Parathyroid adenoma (tissue), 2 donors: Measurements from ENCODE around the gene GMCL1.
A peak's percentile ranks its signal among the peaks of the same experiment; 100 is the strongest.

Experiments
- H2AFZ ChIP-seq: fragments of 300-600 bp; sonication (generic); one replicate; pipeline ENCODE4 v1.7.0; 2017; ENCODE audit warnings: antibody characterized with exemption, mild to moderate bottlenecking
- H3K27ac ChIP-seq: fragments of 300-600 bp; sonication (generic); one replicate; pipeline ENCODE4 v1.7.0; 2017
- H3K27me3 ChIP-seq: fragments of 300-600 bp; sonication (generic); one replicate; pipeline ENCODE4 v1.7.0; 2017; ENCODE audit warnings: low read length; ENCODE audit not compliant: control insufficient read depth, insufficient read depth
- H3K36me3 ChIP-seq: fragments of 300-600 bp; sonication (generic); one replicate; pipeline ENCODE4 v1.7.0; 2017; ENCODE audit warnings: low read length; ENCODE audit not compliant: control insufficient read depth, insufficient read depth
- H3K4me1 ChIP-seq: fragments of 300-600 bp; sonication (generic); one replicate; pipeline ENCODE4 v1.7.0; 2017; ENCODE audit warnings: control low read depth
- H3K4me2 ChIP-seq: fragments of 300-600 bp; sonication (generic); one replicate; pipeline ENCODE4 v1.7.0; 2017; ENCODE audit warnings: low read length
- H3K4me3 ChIP-seq: fragments of 300-600 bp; sonication (generic); one replicate; pipeline ENCODE4 v1.7.0; 2017; ENCODE audit warnings: low read depth, low read length
- H3K79me2 ChIP-seq: fragments of 300-600 bp; sonication (generic); one replicate; pipeline ENCODE4 v1.7.0; 2017; ENCODE audit warnings: control low read depth
- H3K9ac ChIP-seq: fragments of 300-600 bp; sonication (generic); one replicate; pipeline ENCODE4 v1.7.0; 2017; ENCODE audit warnings: mild to moderate bottlenecking
- H3K9me3 ChIP-seq: fragments of 300-600 bp; sonication (generic); one replicate; pipeline ENCODE4 v1.7.0; 2017; ENCODE audit warnings: low read length; ENCODE audit not compliant: control insufficient read depth
- CTCF ChIP-seq: fragments of 300-600 bp; sonication (generic); IDR thresholded peaks from one replicate; pipeline ENCODE4 v1.7.0; 2017; ENCODE audit warnings: antibody characterized with exemption, mild to moderate bottlenecking
- donor health status: primary hyperparathyroidism.

The GMCL1 gene

GRCh38 chr2:69790601-69790959 lies 38.9 kb upstream of the GMCL1 start:
- H3K27me3 ChIP-seq, result no peaks in the 10 kb centered on the region
- peak overlapping the region; percentile 36 for H2AFZ ChIP-seq
- H3K4me3 ChIP-seq, result no peak overlapping the region
- H3K4me1 ChIP-seq, result peaks cover 34% of the 10 kb centered on the region
- H3K79me2 ChIP-seq, result peaks cover 7% of the 10 kb centered on the region
- H3K9ac ChIP-seq, result no peak overlapping the region
- TF ChIP-seq CTCF, result no peak
- H3K9me3 ChIP-seq, result no peaks in the 10 kb centered on the region
- peak overlapping the region; percentile 49 for H3K27ac ChIP-seq
- H3K36me3 ChIP-seq, result no peaks in the 10 kb centered on the region
- H3K4me2 ChIP-seq, result no peak overlapping the region

- TF ChIP-seq CTCF, result no peak
- Histone ChIP-seq H3K4me1 (peaks cover 32% of the 10 kb centered on the region), H3K79me2 (peaks cover 5% of the 10 kb centered on the region), H3K9me3 (no peaks in the 10 kb centered on the region), H2AFZ (peak overlapping the region; percentile 36), H3K27ac (peak overlapping the region; percentile 49), H3K9ac (no peak overlapping the region), H3K36me3 (no peaks in the 10 kb centered on the region), H3K27me3 (no peaks in the 10 kb centered on the region), H3K4me3 (no peak overlapping the region), H3K4me2 (no peak overlapping the region)
Measured at GRCh38 chr2:69791045-69791444, 38.4 kb upstream of the GMCL1 start.

- H2AFZ ChIP-seq, result no peak overlapping the region
- H3K4me2 ChIP-seq, result no peak overlapping the region
- H3K9ac ChIP-seq, result no peak overlapping the region
- H3K4me1 ChIP-seq, result peaks cover 33% of the 10 kb centered on the region
- no peaks in the 10 kb centered on the region for H3K27me3 ChIP-seq
- no peak overlapping the region for H3K4me3 ChIP-seq
- H3K9me3 ChIP-seq, result no peaks in the 10 kb centered on the region
- TF ChIP-seq CTCF, result no peak
- H3K27ac ChIP-seq, result peak overlapping the region; percentile 30
- H3K79me2 ChIP-seq, result peaks cover 5% of the 10 kb centered on the region
- H3K36me3 ChIP-seq, result no peaks in the 10 kb centered on the region
Measured at GRCh38 chr2:69796174-69796573, 33.3 kb upstream of the GMCL1 start.

GRCh38 chr2:69797235-69797634 lies 32.2 kb upstream of the GMCL1 start:
- no peak overlapping the region for H3K4me3 ChIP-seq
- H3K9ac ChIP-seq, result no peak overlapping the region
- no peak for TF ChIP-seq CTCF
- H2AFZ ChIP-seq, result no peak overlapping the region
- no peaks in the 10 kb centered on the region for H3K27me3 ChIP-seq
- H3K36me3 ChIP-seq, result no peaks in the 10 kb centered on the region
- H3K9me3 ChIP-seq, result no peaks in the 10 kb centered on the region
- H3K4me2 ChIP-seq, result peak overlapping the region; percentile 36
- H3K79me2 ChIP-seq, result peaks cover 5% of the 10 kb centered on the region
- H3K4me1 ChIP-seq, result peaks cover 40% of the 10 kb centered on the region
- H3K27ac ChIP-seq, result no peak overlapping the region

GRCh38 chr2:69797836-69798289 lies 31.6 kb upstream of the GMCL1 start:
- H3K4me1 ChIP-seq, result peaks cover 40% of the 10 kb centered on the region
- no peaks in the 10 kb centered on the region for H3K9me3 ChIP-seq
- no peaks in the 10 kb centered on the region for H3K27me3 ChIP-seq
- TF ChIP-seq CTCF, result no peak
- no peak overlapping the region for H3K9ac ChIP-seq
- no peak overlapping the region for H3K27ac ChIP-seq
- H3K36me3 ChIP-seq, result no peaks in the 10 kb centered on the region
- no peak overlapping the region for H3K4me3 ChIP-seq
- H2AFZ ChIP-seq, result peak overlapping the region; percentile 66
- H3K79me2 ChIP-seq, result peaks cover 5% of the 10 kb centered on the region
- H3K4me2 ChIP-seq, result peak overlapping the region; percentile 36
